IMR-90 (cell line): ENCODE data around the gene RAB19. TPM values are rescaled to one million over a fixed set of nuclear protein-coding genes. Genes with fewer than 3 reads are reported as not detected.

Source experiments
- ATAC-seq: fragments of 200-7000 bp; cut with Tn5 transposase; 2 replicates; pipeline ENCODE4 v1.9.1; 2020; ENCODE audit warnings: low read depth, mild to moderate bottlenecking, moderate library complexity
- BruUV-seq: library from RNA; stranded (reverse); fragments of 400-500 nt; replicated peaks from 2 replicates; lab custom pipeline; 2021; lab: Mats Ljungman, UMichigan
- CTCF ChIA-PET: fragments of 300-600 bp; formaldehyde crosslinking; extraction: SDS; loops from one replicate; lab custom pipeline; 2021; ENCODE audit warnings: antibody characterized with exemption; lab: Yijun Ruan, JAX
- POLR2A ChIA-PET: fragments of 300-600 bp; sonication (Branson Sonifier 250); formaldehyde crosslinking; loops from one replicate; lab custom pipeline; 2022; ENCODE audit warnings: antibody characterized with exemption; ENCODE audit not compliant: unreplicated experiment; lab: Charles Lee
- DNase-seq: peaks from one replicate; pipeline ENCODE4 v3.0.0; 2013
- H2AFZ ChIP-seq: replicated peaks from 2 replicates; pipeline ENCODE3; 2013; ENCODE audit warnings: low read length, mild to moderate bottlenecking; ENCODE audit not compliant: poor library complexity
- H2AK5ac ChIP-seq: 2 replicates; pipeline ENCODE4 v1.6.1; 2013; ENCODE audit warnings: low read depth, low read length, inconsistent platforms
- H2AK9ac ChIP-seq: replicated peaks from 2 replicates; pipeline ENCODE3; 2013; ENCODE audit warnings: mild to moderate bottlenecking, low read depth, low read length, moderate library complexity; ENCODE audit not compliant: poor library complexity
- H2BK120ac ChIP-seq: 2 replicates; pipeline ENCODE4 v1.6.1; 2013; ENCODE audit warnings: low read depth, low read length, inconsistent platforms
- H2BK15ac ChIP-seq: 3 replicates; pipeline ENCODE4 v1.6.1; 2013; ENCODE audit warnings: low read depth, low read length, inconsistent platforms
- H2BK20ac ChIP-seq: 2 replicates; pipeline ENCODE4 v1.6.1; 2013; ENCODE audit warnings: low read depth, mild to moderate bottlenecking, inconsistent platforms, low read length, moderate library complexity
- H2BK5ac ChIP-seq: 2 replicates; pipeline ENCODE4 v1.6.1; 2013; ENCODE audit warnings: mild to moderate bottlenecking, low read depth, low read length, inconsistent platforms; ENCODE audit not compliant: poor library complexity, severe bottlenecking
- H3K14ac ChIP-seq: replicated peaks from 2 replicates; pipeline ENCODE4 v1.6.1; 2013; ENCODE audit warnings: low read depth, low read length, inconsistent platforms
- H3K18ac ChIP-seq: 2 replicates; pipeline ENCODE4 v1.6.1; 2013; ENCODE audit warnings: low read depth, low read length, control low read depth
- H3K23ac ChIP-seq: 2 replicates; pipeline ENCODE4 v1.6.1; 2013; ENCODE audit warnings: low read depth, low read length, inconsistent platforms
- H3K27ac ChIP-seq: 2 replicates; pipeline ENCODE4 v1.5.1; 2013; ENCODE audit warnings: mild to moderate bottlenecking, control low read depth, low read length; ENCODE audit not compliant: insufficient read depth
- H3K27me3 ChIP-seq: 2 replicates; pipeline ENCODE4 v1.6.1; 2013; ENCODE audit warnings: low read length; ENCODE audit not compliant: control insufficient read depth, insufficient read depth
- H3K36me3 ChIP-seq: 2 replicates; pipeline ENCODE4 v1.6.1; 2013; ENCODE audit warnings: low read length, mixed read lengths; ENCODE audit not compliant: control insufficient read depth, insufficient read depth
- H3K4ac ChIP-seq: 2 replicates; pipeline ENCODE4 v1.6.1; 2013; ENCODE audit warnings: low read depth, low read length, inconsistent platforms
- H3K4me1 ChIP-seq: 2 replicates; pipeline ENCODE4 v1.6.1; 2013; ENCODE audit warnings: low read length, mixed read lengths; ENCODE audit not compliant: control insufficient read depth, insufficient read depth
- H3K4me2 ChIP-seq: 2 replicates; pipeline ENCODE4 v1.6.1; 2013; ENCODE audit warnings: low read depth, mild to moderate bottlenecking, control low read depth, low read length, moderate library complexity
- H3K4me3 ChIP-seq: 2 replicates; pipeline ENCODE4 v1.5.1; 2013; ENCODE audit warnings: low read depth, mild to moderate bottlenecking, control low read depth, low read length, moderate library complexity; ENCODE audit not compliant: insufficient read depth
- H3K56ac ChIP-seq: 2 replicates; pipeline ENCODE4 v1.6.1; 2013; ENCODE audit warnings: low read length, inconsistent platforms; ENCODE audit not compliant: insufficient read depth; ENCODE audit errors: extremely low read depth
- H3K79me1 ChIP-seq, 2 experiments: 2 replicates each; pipeline ENCODE4 v1.6.1; 2013; ENCODE audit warnings: low read length in 2 of 2, inconsistent platforms in 1 of 2, low read depth in 1 of 2
- H3K9ac ChIP-seq: 2 replicates; pipeline ENCODE4 v1.6.1; 2013; ENCODE audit warnings: low read depth, low read length, control low read depth
- H3K9me1 ChIP-seq: 2 replicates; pipeline ENCODE4 v1.6.1; 2013; ENCODE audit warnings: low read length, inconsistent platforms; ENCODE audit not compliant: insufficient read depth
- H3K9me3 ChIP-seq: 2 replicates; pipeline ENCODE4 v1.6.1; 2013; ENCODE audit warnings: low read length; ENCODE audit not compliant: control insufficient read depth, insufficient read depth
- H4K20me1 ChIP-seq: 2 replicates; pipeline ENCODE4 v1.6.1; 2013; ENCODE audit warnings: low read length, inconsistent platforms; ENCODE audit not compliant: insufficient read depth
- H4K5ac ChIP-seq: 2 replicates; pipeline ENCODE4 v1.6.1; 2013; ENCODE audit warnings: mild to moderate bottlenecking, low read depth, low read length, control low read depth
- H4K8ac ChIP-seq, 2 experiments: 2 replicates each; pipeline ENCODE4 v1.6.1; 2013; ENCODE audit warnings: low read depth in 2 of 2, low read length in 2 of 2, control low read depth in 1 of 2, inconsistent platforms in 1 of 2
- H4K91ac ChIP-seq: 2 replicates; pipeline ENCODE4 v1.6.1; 2013; ENCODE audit warnings: low read depth, low read length, inconsistent platforms; ENCODE audit not compliant: insufficient read depth
- ELK1 ChIP-seq: fragments of 150-350 bp; IDR thresholded peaks from 2 replicates; pipeline ENCODE4 v1.6.1; 2016; ENCODE audit warnings: low read depth, mild to moderate bottlenecking, low read length, moderate library complexity, borderline replicate concordance
- WGBS, 2 experiments: methylation state at CpG; one replicate each; pipeline versions ENCODE4 v1.1.5 to v1.1.7; 2013; ENCODE audit warnings: missing lambda C conversion rate in 2 of 2; ENCODE audit not compliant: insufficient read length in 1 of 2; ENCODE audit errors: extremely low coverage in 2 of 2; 5-methylcytosine and 5-hydroxymethylcytosine counted together
- dilution Hi-C: fragments of 300-500 bp; cut with HindIII; formaldehyde crosslinking; loops from one replicate; pipeline ENCODE4 v1.14.3; 2018; ENCODE audit warnings: low sequenced_read_pairs; ENCODE audit not compliant: unreplicated experiment
- in situ Hi-C: fragments of 300-500 bp; cut with MboI; formaldehyde crosslinking; loops from 3 replicates; pipeline ENCODE4 v1.14.3; 2019; ENCODE audit warnings: low sequenced_read_pairs, inconsistent platforms, mixed read lengths
- intact Hi-C: fragments of 100-400 bp; cut with micrococcal nuclease; formaldehyde crosslinking; loops from 2 replicates; pipeline ENCODE4 v1.10.0; 2022
- polyA plus RNA-seq, 3 experiments: library from polyadenylated mRNA; depleted of rRNA; stranded (reverse); fragments of >200 nt; gene quantifications; 2 replicates each; pipeline ENCODE4 v1.2.3, GENCODE V29; 2012; ENCODE audit warnings: low replicate concordance in 1 of 3
- total RNA-seq: library from RNA; depleted of rRNA; stranded (reverse); fragments of >200 nt; gene quantifications from 2 replicates; pipeline ENCODE4 v1.2.3, GENCODE V29; 2012

Gene RAB19
- total and polyA plus RNA-seq, 2 of the 4 experiments (the other 2 are of a cell fraction) = not detected

GRCh38 chr7:140393756-140394306 is 10.0 kb upstream of the RAB19 start:
- Histone ChIP-seq H3K14ac (no peak overlapping the region), H3K4me1 (peaks cover 4% of the 10 kb centered on the region; the same call in 1 of the 2 replicates), H3K4me2 (no peak overlapping the region), H3K27me3 (no peaks in the 10 kb centered on the region), H3K9ac (no peak overlapping the region), H2BK15ac (no peak overlapping the region), H2AK9ac (no peak overlapping the region), H3K4me3 (no peak overlapping the region), H3K4ac (no peak overlapping the region), H4K5ac (no peak overlapping the region), H2AK5ac (no peak overlapping the region), H3K36me3 (no peaks in the 10 kb centered on the region; the same call in 1 of the 2 replicates), H3K79me1 (peaks cover 27 to 69% of the 10 kb centered on the region in 2 experiments), H3K23ac (no peak overlapping the region), H2BK5ac (no peak overlapping the region), H2BK20ac (no peak overlapping the region), H4K8ac (no peak overlapping the region), H2AFZ (no peak overlapping the region), H3K18ac (no peak overlapping the region), H3K9me1 (peaks cover 6% of the 10 kb centered on the region; the same call in 1 of the 2 replicates), H4K91ac (no peak overlapping the region), H4K20me1 (peaks cover 69% of the 10 kb centered on the region), H3K27ac (no peak overlapping the region), H3K56ac (no peak overlapping the region), H2BK120ac (no peak overlapping the region), H3K9me3 (no peaks in the 10 kb centered on the region)
- ATAC-seq = no peak
- no TSS peak for BruUV-seq
- no peak for TF ChIP-seq ELK1
- no peak for DNase-seq
- WGBS, 2 experiments = 98% methylated on average over 7 of the region's 12 CpGs; no CpG with 5 or more reads in 1 of the 2 experiments
- in situ Hi-C loops (no loop called here), dilution Hi-C loops (no loop called here), intact Hi-C loops (no loop called here)
- ChIA-PET POLR2A (no interaction called here), CTCF (no interaction called here)
